Activated CD8-positive, alpha-beta memory T cell treated with anti-CD3 and anti-CD28 coated beads for 36 hours (primary cell): ENCODE results near the gene PPIA. TPM values are rescaled to one million over a fixed set of nuclear protein-coding genes. Genes with fewer than 3 reads are reported as not detected.

Source experiments
- CTCF ChIA-PET: fragments of 350-600 bp; sonication (Branson Sonifier 250); formaldehyde crosslinking; loops from one replicate; lab custom pipeline; 2021; ENCODE audit warnings: antibody characterized with exemption; lab: Charles Lee
- POLR2A ChIA-PET: fragments of 350-600 bp; sonication (Branson Sonifier 250); formaldehyde crosslinking; loops from one replicate; lab custom pipeline; 2021; ENCODE audit warnings: antibody characterized with exemption; lab: Charles Lee
- total RNA-seq, 2 experiments: library from RNA; stranded (reverse); gene quantifications; one replicate each; pipeline ENCODE4 v1.2.3, GENCODE V29; 2021

Gene PPIA
- total RNA-seq, 2 experiments from 2014 or later, result 3,204 to 3,232 TPM

DNA sequence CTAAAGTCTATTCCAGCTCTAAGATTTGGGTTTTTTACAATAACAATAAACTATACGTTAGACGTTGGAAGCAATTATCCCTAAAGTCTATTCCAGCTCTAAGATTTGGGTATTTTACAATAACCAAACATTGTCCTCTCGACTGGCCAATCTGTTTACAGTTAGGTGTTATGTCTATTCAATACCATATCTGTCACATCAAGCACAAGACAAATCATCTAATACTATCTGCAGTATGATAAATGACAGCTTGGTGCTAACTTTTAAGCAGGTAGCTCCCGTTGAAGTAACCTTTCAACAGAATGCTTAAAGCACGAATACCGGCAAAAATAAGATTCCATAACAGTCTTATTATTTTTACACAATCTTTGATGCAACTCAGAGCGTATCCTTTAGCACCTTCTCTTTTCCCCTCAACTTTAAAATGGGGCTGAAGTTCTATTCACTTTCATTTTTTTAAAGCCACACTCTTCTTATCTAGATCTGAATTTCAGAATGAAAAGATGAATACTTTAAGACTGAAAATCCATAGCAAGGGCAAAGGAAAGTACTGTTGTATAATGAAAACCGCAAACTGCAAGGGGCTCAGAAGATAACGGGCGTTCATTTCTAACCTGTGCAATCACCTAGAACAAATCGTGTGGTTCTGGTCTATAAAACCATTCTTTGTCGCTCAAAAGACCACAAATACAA, 50.5 kb downstream of the PPIA start:
- ChIA-PET POLR2A (interaction anchor here (0.7 to 3.6 kb wide), 9 partner anchors 10 to 264 kb away, joined by 3 to 23 read pairs (median 4); partner anchors contain the start of genes PPIA, PURB and TMED4), CTCF (interaction anchor here (0.6 to 2.2 kb wide), 13 partner anchors 10 to 265 kb away, joined by 3 to 8 read pairs (median 4); partner anchors contain the start of gene TMED4)

GRCh38 chr7:44847509-44847919, 51.0 kb downstream of the PPIA start:
- ChIA-PET CTCF (interaction anchor here (0.6 to 2.2 kb wide), 11 partner anchors 9 to 265 kb away, joined by 3 to 8 read pairs (median 4); partner anchors contain the start of gene TMED4), POLR2A (interaction anchor here (0.7 to 3.6 kb wide), 10 partner anchors 10 to 265 kb away, joined by 3 to 23 read pairs (median 4); partner anchors contain the start of genes PURB and TMED4)

GRCh38 chr7:44847920-44848634, 51.6 kb downstream of the PPIA start, which contains the start of gene H2AZ2:
Gene H2AZ2, minus strand, starts transcription at chr7:44848087. Its CDS starts 116 bp downstream, at chr7:44847971.
- POLR2A ChIA-PET, result interaction anchor here (0.7 to 3.6 kb wide), 14 partner anchors 9 to 358 kb away, joined by 3 to 23 read pairs (median 4); partner anchors contain the start of genes DDX56, NUDCD3, PURB and TMED4

GRCh38 chr7:44849259-44849884, 52.9 kb downstream of the PPIA start:
- ChIA-PET POLR2A (interaction anchor here (1.2 to 3.6 kb wide), 7 partner anchors 33 to 359 kb away, joined by 3 to 23 read pairs (median 4); partner anchors contain the start of genes DDX56, NUDCD3, PURB and TMED4), CTCF (interaction anchor here (0.6 to 2.0 kb wide), 5 partner anchors 8 to 66 kb away, joined by 3 to 6 read pairs (median 5); no protein-coding TSS in a partner anchor)

More at GRCh38 chr7:44847920-44848634, 51.6 kb downstream of the PPIA start, which contains the start of gene H2AZ2:
- CTCF ChIA-PET, result interaction anchor here (0.7 to 2.2 kb wide), 12 partner anchors 9 to 266 kb away, joined by 3 to 8 read pairs (median 4); partner anchors contain the start of gene TMED4

GRCh38 chr7:44849885-44850544, 53.5 kb downstream of the PPIA start:
- CTCF ChIA-PET, result interaction anchor here (0.6 to 1.1 kb wide), 3 partner anchors 9 to 73 kb away, joined by 3 to 5 read pairs (median 4); no protein-coding TSS in a partner anchor
- POLR2A ChIA-PET, result interaction anchor here (0.5 to 1.2 kb wide), 2 partner anchors 70 to 82 kb away, joined by 3 read pairs; no protein-coding TSS in a partner anchor

DNA sequence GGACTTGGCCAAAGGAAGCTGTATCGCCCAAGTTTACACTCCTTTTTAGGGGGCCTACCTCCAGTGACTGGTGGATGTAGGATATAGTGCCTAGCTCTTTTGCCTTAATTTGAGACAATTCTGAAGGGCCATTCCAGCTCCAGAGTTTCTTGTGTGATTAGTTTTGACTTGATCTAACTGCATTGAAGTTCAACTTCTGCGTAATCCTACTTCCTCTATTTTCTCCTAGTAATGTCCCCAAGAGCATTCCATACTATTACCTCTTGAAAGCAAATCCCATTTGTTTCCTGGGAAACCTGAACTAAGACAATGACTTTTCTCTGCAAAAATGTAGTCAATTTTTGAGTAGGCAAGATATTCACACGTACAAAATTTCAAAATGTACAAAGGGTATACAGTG, 56.1 kb downstream of the PPIA start:
- POLR2A ChIA-PET, result no interaction called here
- CTCF ChIA-PET, result no interaction called here

Other genes with a start within 250 kb of the PPIA start
- 100 to 1,000 TPM; 144 to 155 TPM for gene DDX56, start 222.8 kb upstream of the PPIA start, total RNA-seq
- 10 to 100 TPM; 78.8 to 82.0 TPM for gene TMED4, start 214.4 kb upstream of the PPIA start, total RNA-seq
- gene OGDH, start 190.1 kb upstream of the PPIA start, total RNA-seq, result 10 to 100 TPM; 82.1 to 86.4 TPM
- gene ZMIZ2, start 47.8 kb upstream of the PPIA start, total RNA-seq, result 100 to 1,000 TPM; 135 to 141 TPM
- gene H2AZ2, start 51.4 kb downstream of the PPIA start, total RNA-seq, result 100 to 1,000 TPM; 228 to 247 TPM
- 10 to 100 TPM; 39.3 to 39.8 TPM for gene PURB, start 88.8 kb downstream of the PPIA start, total RNA-seq
- gene MYO1G, start 182.3 kb downstream of the PPIA start, total RNA-seq, result 100 to 1,000 TPM; 316 TPM
- gene CCM2, start 203.5 kb downstream of the PPIA start, total RNA-seq, result 10 to 100 TPM; 54.2 to 56.3 TPM